ENCODE measurements around the gene SPRR2F. TPM values are rescaled to one million over a fixed set of nuclear protein-coding genes. Genes with fewer than 3 reads are reported as not detected.

Gene SPRR2F
- total and polyA plus RNA-seq, 4 donors = not detected

DNA sequence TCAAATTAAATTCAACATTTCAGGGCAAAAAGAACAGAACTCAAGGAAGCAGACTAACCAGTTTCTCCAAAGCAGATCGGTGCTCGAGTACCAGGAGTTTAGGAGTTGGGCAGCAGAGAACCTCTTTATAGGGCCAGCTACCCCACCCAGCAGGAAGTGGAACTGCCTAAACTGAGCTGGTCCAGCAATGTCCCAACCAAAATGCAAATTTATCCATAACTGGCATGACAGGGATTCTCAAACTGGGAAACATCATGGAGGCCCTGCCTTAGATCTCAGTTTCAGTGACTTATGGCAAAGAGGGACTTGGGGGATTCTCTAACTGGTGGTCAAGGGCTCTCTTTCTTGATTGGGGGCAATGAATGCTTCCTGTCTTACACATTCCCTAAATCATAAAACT lies 41.8 kb downstream of the SPRR2F start, which contains the start of gene SPRR2B:
Gene SPRR2B, minus strand, starts transcription at position 101 of the 400 bp plus-strand sequence. CDS start 772 bp downstream, outside the sequence.
- TF ChIP-seq, protein P1, sequence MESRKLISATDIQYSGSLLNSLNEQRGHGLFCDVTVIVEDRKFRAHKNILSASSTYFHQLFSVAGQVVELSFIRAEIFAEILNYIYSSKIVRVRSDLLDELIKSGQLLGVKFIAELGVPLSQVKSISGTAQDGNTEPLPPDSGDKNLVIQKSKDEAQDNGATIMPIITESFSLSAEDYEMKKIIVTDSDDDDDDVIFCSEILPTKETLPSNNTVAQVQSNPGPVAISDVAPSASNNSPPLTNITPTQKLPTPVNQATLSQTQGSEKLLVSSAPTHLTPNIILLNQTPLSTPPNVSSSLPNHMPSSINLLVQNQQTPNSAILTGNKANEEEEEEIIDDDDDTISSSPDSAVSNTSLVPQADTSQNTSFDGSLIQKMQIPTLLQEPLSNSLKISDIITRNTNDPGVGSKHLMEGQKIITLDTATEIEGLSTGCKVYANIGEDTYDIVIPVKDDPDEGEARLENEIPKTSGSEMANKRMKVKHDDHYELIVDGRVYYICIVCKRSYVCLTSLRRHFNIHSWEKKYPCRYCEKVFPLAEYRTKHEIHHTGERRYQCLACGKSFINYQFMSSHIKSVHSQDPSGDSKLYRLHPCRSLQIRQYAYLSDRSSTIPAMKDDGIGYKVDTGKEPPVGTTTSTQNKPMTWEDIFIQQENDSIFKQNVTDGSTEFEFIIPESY (IDR thresholded peaks at IDR 0.05) = no peak
- TF ChIP-seq EGR1 (IDR thresholded peaks at IDR 0.05; ENCODE audit: low read depth in 2 of 2) = no peak
- no peak for TF ChIP-seq HNF4G (IDR thresholded peaks at IDR 0.05)
- TF ChIP-seq YY1 (IDR thresholded peaks at IDR 0.05) = no peak
- TF ChIP-seq, protein P2, sequence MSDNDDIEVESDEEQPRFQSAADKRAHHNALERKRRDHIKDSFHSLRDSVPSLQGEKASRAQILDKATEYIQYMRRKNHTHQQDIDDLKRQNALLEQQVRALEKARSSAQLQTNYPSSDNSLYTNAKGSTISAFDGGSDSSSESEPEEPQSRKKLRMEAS (IDR thresholded peaks at IDR 0.05) = no peak
- no peak for TF ChIP-seq ATF3 (IDR thresholded peaks at IDR 0.05)
- TF ChIP-seq, protein P3, sequence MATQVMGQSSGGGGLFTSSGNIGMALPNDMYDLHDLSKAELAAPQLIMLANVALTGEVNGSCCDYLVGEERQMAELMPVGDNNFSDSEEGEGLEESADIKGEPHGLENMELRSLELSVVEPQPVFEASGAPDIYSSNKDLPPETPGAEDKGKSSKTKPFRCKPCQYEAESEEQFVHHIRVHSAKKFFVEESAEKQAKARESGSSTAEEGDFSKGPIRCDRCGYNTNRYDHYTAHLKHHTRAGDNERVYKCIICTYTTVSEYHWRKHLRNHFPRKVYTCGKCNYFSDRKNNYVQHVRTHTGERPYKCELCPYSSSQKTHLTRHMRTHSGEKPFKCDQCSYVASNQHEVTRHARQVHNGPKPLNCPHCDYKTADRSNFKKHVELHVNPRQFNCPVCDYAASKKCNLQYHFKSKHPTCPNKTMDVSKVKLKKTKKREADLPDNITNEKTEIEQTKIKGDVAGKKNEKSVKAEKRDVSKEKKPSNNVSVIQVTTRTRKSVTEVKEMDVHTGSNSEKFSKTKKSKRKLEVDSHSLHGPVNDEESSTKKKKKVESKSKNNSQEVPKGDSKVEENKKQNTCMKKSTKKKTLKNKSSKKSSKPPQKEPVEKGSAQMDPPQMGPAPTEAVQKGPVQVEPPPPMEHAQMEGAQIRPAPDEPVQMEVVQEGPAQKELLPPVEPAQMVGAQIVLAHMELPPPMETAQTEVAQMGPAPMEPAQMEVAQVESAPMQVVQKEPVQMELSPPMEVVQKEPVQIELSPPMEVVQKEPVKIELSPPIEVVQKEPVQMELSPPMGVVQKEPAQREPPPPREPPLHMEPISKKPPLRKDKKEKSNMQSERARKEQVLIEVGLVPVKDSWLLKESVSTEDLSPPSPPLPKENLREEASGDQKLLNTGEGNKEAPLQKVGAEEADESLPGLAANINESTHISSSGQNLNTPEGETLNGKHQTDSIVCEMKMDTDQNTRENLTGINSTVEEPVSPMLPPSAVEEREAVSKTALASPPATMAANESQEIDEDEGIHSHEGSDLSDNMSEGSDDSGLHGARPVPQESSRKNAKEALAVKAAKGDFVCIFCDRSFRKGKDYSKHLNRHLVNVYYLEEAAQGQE (IDR thresholded peaks at IDR 0.05) = no peak
- TF ChIP-seq HNF4A (conservative IDR thresholded peaks at IDR 0.05) = no peak
- no peak for TF ChIP-seq RXRA (IDR thresholded peaks at IDR 0.05)
- no peak for TF ChIP-seq SP1 (IDR thresholded peaks at IDR 0.05)
- no peak for TF ChIP-seq FOXA2 (IDR thresholded peaks at IDR 0.05)
- no peak for TF ChIP-seq RAD21 (IDR thresholded peaks at IDR 0.05)
- no peak for TF ChIP-seq GABPA (IDR thresholded peaks at IDR 0.05 in 1 of 2, conservative IDR thresholded peaks at IDR 0.05 in 1 of 2)
- TF ChIP-seq, protein P4, sequence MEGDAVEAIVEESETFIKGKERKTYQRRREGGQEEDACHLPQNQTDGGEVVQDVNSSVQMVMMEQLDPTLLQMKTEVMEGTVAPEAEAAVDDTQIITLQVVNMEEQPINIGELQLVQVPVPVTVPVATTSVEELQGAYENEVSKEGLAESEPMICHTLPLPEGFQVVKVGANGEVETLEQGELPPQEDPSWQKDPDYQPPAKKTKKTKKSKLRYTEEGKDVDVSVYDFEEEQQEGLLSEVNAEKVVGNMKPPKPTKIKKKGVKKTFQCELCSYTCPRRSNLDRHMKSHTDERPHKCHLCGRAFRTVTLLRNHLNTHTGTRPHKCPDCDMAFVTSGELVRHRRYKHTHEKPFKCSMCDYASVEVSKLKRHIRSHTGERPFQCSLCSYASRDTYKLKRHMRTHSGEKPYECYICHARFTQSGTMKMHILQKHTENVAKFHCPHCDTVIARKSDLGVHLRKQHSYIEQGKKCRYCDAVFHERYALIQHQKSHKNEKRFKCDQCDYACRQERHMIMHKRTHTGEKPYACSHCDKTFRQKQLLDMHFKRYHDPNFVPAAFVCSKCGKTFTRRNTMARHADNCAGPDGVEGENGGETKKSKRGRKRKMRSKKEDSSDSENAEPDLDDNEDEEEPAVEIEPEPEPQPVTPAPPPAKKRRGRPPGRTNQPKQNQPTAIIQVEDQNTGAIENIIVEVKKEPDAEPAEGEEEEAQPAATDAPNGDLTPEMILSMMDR (IDR thresholded peaks at IDR 0.05; ENCODE audit: low read depth, low read length, missing input control) = no peak
- Histone ChIP-seq H3K36me3 (ENCODE audit: control insufficient read depth in 4 of 4, insufficient read depth in 3 of 4, low read depth in 1 of 4, low read length in 3 of 4) (no peaks in the 10 kb centered on the region), H3K9me3 (ENCODE audit: control insufficient read depth in 4 of 4, low read length in 3 of 4) (no peaks in the 10 kb centered on the region), H3K27ac (ENCODE audit: low read depth in 1 of 2, low read length in 2 of 2) (no peak within 1 kb of the TSS), H3K27me3 (ENCODE audit: control insufficient read depth in 4 of 4, insufficient read depth in 4 of 4, low read length in 3 of 4) (peaks cover 0 to 5% (median 0%) of the 10 kb centered on the region in 4 donors), H3K9ac (ENCODE audit: low read depth in 1 of 2, low read length in 2 of 2) (no peak within 1 kb of the TSS), H3K4me3 (ENCODE audit: low read depth in 1 of 3, low read length in 3 of 3) (no peak within 1 kb of the TSS), H3K4me1 (ENCODE audit: control insufficient read depth in 4 of 4, insufficient read depth in 4 of 4, low read length in 3 of 4) (no peaks in the 10 kb centered on the region)
- DNase-seq (ENCODE audit: low spot score) = no peak
- WGBS = 65% methylated on average over 2 of the region's 2 CpGs

DNA sequence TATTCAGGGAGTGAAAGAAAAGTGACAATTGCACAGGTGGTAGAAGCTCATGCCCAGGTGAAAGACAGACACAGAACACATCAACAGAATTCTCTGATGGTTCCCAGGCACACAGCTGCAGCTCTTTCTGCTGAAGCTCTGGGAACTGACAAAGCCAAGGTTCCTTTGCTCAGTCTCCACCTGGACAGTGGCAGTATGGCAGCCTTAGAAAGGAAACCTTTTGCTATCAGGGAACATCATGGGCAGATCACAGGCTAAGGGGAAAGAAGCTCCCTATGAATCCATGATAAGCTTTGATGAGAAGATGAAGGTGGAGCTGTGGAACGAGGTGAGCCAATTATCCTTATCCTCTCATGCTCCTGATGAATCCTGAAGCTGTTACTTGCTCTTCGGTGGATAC lies 43.1 kb downstream of the SPRR2F start:
- Histone ChIP-seq H3K9me3 (ENCODE audit: control insufficient read depth in 4 of 4, low read length in 3 of 4) (no peaks in the 10 kb centered on the region), H3K27ac (ENCODE audit: low read depth in 1 of 2, low read length in 2 of 2) (no peak overlapping the region), H3K27me3 (ENCODE audit: control insufficient read depth in 4 of 4, insufficient read depth in 4 of 4, low read length in 3 of 4) (peaks cover 0 to 5% (median 0%) of the 10 kb centered on the region in 4 donors), H3K9ac (ENCODE audit: low read depth in 1 of 2, low read length in 2 of 2) (no peak overlapping the region), H3K4me1 (ENCODE audit: control insufficient read depth in 4 of 4, insufficient read depth in 4 of 4, low read length in 3 of 4) (no peaks in the 10 kb centered on the region), H3K4me3 (ENCODE audit: low read depth in 1 of 3, low read length in 3 of 3) (no peak overlapping the region), H3K36me3 (ENCODE audit: control insufficient read depth in 4 of 4, insufficient read depth in 3 of 4, low read depth in 1 of 4, low read length in 3 of 4) (no peaks in the 10 kb centered on the region)
- 46% methylated on average over 2 of the region's 2 CpGs for WGBS
- DNase-seq (ENCODE audit: low spot score) = no peak
- no peak for TF ChIP-seq GABPA (IDR thresholded peaks at IDR 0.05 in 1 of 2, conservative IDR thresholded peaks at IDR 0.05 in 1 of 2)
- TF ChIP-seq, protein P4 (IDR thresholded peaks at IDR 0.05; ENCODE audit: low read depth, low read length, missing input control) = no peak
- TF ChIP-seq, protein P1 (IDR thresholded peaks at IDR 0.05) = no peak
- TF ChIP-seq FOXA2 (IDR thresholded peaks at IDR 0.05) = no peak
- no peak for TF ChIP-seq RXRA (IDR thresholded peaks at IDR 0.05)
- TF ChIP-seq HNF4G (IDR thresholded peaks at IDR 0.05) = no peak
- no peak for TF ChIP-seq SP1 (IDR thresholded peaks at IDR 0.05)
- no peak for TF ChIP-seq FOXA1 (IDR thresholded peaks at IDR 0.05)
- no peak for TF ChIP-seq EGR1 (IDR thresholded peaks at IDR 0.05; ENCODE audit: low read depth in 2 of 2)
- no peak for TF ChIP-seq TAF1 (conservative IDR thresholded peaks at IDR 0.05)
